Measurements from ENCODE around the gene METTL26.

GRCh38 chr16:657487-657886, 21.4 kb upstream of the METTL26 start:
- TF ChIP-seq, protein P1, sequence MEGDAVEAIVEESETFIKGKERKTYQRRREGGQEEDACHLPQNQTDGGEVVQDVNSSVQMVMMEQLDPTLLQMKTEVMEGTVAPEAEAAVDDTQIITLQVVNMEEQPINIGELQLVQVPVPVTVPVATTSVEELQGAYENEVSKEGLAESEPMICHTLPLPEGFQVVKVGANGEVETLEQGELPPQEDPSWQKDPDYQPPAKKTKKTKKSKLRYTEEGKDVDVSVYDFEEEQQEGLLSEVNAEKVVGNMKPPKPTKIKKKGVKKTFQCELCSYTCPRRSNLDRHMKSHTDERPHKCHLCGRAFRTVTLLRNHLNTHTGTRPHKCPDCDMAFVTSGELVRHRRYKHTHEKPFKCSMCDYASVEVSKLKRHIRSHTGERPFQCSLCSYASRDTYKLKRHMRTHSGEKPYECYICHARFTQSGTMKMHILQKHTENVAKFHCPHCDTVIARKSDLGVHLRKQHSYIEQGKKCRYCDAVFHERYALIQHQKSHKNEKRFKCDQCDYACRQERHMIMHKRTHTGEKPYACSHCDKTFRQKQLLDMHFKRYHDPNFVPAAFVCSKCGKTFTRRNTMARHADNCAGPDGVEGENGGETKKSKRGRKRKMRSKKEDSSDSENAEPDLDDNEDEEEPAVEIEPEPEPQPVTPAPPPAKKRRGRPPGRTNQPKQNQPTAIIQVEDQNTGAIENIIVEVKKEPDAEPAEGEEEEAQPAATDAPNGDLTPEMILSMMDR (conservative IDR thresholded peaks at IDR 0.05 in 1 of 2, IDR thresholded peaks at IDR 0.05 in 1 of 2; ENCODE audit: extremely low read depth in 1 of 2, insufficient read depth in 1 of 2, low read depth in 1 of 2, low read length in 2 of 2) = no peak
- TF ChIP-seq EZH2 (IDR thresholded peaks at IDR 0.05; ENCODE audit: borderline replicate concordance, low read length) = no peak
